K562 (cell line): ENCODE results near the gene PIK3C2A. TPM values are rescaled to one million over a fixed set of nuclear protein-coding genes. Genes with fewer than 3 reads are reported as not detected.

Experiments used
- ATF1 ChIP-seq, 2 experiments: fragments of 450-650 bp in 1 of 2; IDR thresholded peaks; 2 replicates each; pipeline ENCODE4 v1.6.1; 2016; ENCODE audit warnings: missing compliant biosample characterization in 1 of 2, missing genetic modification characterization in 1 of 2
- BCOR ChIP-seq: fragments of 450-650 bp; IDR thresholded peaks from 2 replicates; pipeline ENCODE4 v1.6.1; 2016
- CTBP1 ChIP-seq: fragments of 450-650 bp; IDR thresholded peaks from 2 replicates; pipeline ENCODE4 v1.6.1; 2016; ENCODE audit warnings: borderline replicate concordance
- ESRRA ChIP-seq: fragments of 450-650 bp; IDR thresholded peaks from 2 replicates; pipeline ENCODE4 v1.6.1; 2014; ENCODE audit warnings: low read depth, mild to moderate bottlenecking, moderate library complexity, borderline replicate concordance
- KDM5B ChIP-seq: fragments of 200-600 bp; sonication (generic); IDR thresholded peaks from 2 replicates; pipeline ENCODE4 v1.6.1; 2012; ENCODE audit warnings: low read depth, mild to moderate bottlenecking, moderate library complexity, low read length, control low read depth, inconsistent platforms; ENCODE audit not compliant: insufficient replicate concordance
- MEF2D ChIP-seq: conservative IDR thresholded peaks from 2 replicates; pipeline ENCODE4 v1.6.1; 2016; ENCODE audit warnings: low read depth, missing genetic modification characterization, missing compliant biosample characterization
- NFRKB ChIP-seq: fragments of 450-650 bp; IDR thresholded peaks from 2 replicates; pipeline ENCODE4 v1.6.1; 2016; ENCODE audit warnings: low read depth
- RCOR1 ChIP-seq, 2 experiments: IDR thresholded peaks; 2 replicates each; pipeline ENCODE4 v1.6.1; 2012; ENCODE audit warnings: low read depth in 2 of 2, low read length in 2 of 2, borderline replicate concordance in 1 of 2, improper control_type of control experiment in 1 of 2
- SETDB1 ChIP-seq: IDR thresholded peaks from one replicate; pipeline ENCODE4 v1.6.1; 2012; ENCODE audit warnings: low read length, control low read depth, inconsistent platforms
- polyA plus RNA-seq, 8 experiments: library from polyadenylated mRNA; depleted of rRNA in 4 of 8; stranded (reverse) in 5 of 8; unstranded in 3 of 8; fragments of >200 nt; fragmentation: Nextera tagmentation in 2 of 8; fragmentation: Illumina TruSeq in 1 of 8; extraction: Ambion mirVana in 2 of 8; extraction: Trizol in 1 of 8; gene quantifications; 2 replicates each; pipeline versions ENCODE4 v1.2.1 to v1.2.3, GENCODE V29; 2011 to 2014; ENCODE audit warnings: inconsistent platforms in 1 of 8, missing spikeins in 1 of 8
- total RNA-seq, 7 experiments: library from RNA; depleted of rRNA in 6 of 7; stranded (reverse); fragments of >200 nt in 6 of 7; fragmentation: Illumina TruSeq in 2 of 7; extraction: Trizol in 2 of 7; gene quantifications; 2 replicates each; pipeline versions ENCODE4 v1.2.1 to v1.2.3, GENCODE V29; 2011 to 2021; ENCODE audit warnings: low replicate concordance in 1 of 7
- TF ChIP-seq, protein P1 (sequence below): fragments of 450-650 bp; IDR thresholded peaks from 2 replicates; pipeline ENCODE4 v1.6.1; 2018; ENCODE audit not compliant: partially characterized antibody
- TF ChIP-seq, protein P2 (sequence below): fragments of 450-650 bp; formaldehyde crosslinking; conservative IDR thresholded peaks from 2 replicates; pipeline ENCODE4 v1.4.0; 2022; ENCODE audit warnings: mild to moderate bottlenecking, missing genetic modification characterization
- TF ChIP-seq, protein P3 (sequence below): fragments of 450-650 bp; IDR thresholded peaks from 2 replicates; pipeline ENCODE4 v1.6.1; 2016; ENCODE audit warnings: mild to moderate bottlenecking, moderate library complexity

The PIK3C2A gene
- total and polyA plus RNA-seq, 9 of the 15 experiments (the other 6 are each of a cell fraction or from before 2014, with no cell fraction given): 3.1 to 25.2 (median 15.6) TPM

DNA sequence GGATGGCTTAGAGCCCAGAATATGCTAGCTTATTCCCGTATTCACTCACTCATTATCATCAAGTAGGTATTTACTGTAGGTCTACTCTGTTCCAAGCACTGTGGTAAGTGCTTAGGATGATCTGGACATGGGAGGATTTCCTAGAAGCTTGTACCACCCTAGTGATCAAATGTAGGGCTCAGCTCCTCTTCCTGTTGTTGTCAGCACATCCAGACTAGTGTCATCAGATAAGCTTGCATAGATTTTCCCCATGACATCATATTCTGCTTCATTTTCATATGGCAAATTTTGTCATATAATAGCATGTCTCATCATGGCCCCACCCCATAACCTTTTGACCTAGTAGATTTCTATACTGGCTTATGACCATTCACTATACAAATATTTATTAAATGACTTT, 49.4 kb upstream of the PIK3C2A start (continued):
- TF ChIP-seq, protein P1, sequence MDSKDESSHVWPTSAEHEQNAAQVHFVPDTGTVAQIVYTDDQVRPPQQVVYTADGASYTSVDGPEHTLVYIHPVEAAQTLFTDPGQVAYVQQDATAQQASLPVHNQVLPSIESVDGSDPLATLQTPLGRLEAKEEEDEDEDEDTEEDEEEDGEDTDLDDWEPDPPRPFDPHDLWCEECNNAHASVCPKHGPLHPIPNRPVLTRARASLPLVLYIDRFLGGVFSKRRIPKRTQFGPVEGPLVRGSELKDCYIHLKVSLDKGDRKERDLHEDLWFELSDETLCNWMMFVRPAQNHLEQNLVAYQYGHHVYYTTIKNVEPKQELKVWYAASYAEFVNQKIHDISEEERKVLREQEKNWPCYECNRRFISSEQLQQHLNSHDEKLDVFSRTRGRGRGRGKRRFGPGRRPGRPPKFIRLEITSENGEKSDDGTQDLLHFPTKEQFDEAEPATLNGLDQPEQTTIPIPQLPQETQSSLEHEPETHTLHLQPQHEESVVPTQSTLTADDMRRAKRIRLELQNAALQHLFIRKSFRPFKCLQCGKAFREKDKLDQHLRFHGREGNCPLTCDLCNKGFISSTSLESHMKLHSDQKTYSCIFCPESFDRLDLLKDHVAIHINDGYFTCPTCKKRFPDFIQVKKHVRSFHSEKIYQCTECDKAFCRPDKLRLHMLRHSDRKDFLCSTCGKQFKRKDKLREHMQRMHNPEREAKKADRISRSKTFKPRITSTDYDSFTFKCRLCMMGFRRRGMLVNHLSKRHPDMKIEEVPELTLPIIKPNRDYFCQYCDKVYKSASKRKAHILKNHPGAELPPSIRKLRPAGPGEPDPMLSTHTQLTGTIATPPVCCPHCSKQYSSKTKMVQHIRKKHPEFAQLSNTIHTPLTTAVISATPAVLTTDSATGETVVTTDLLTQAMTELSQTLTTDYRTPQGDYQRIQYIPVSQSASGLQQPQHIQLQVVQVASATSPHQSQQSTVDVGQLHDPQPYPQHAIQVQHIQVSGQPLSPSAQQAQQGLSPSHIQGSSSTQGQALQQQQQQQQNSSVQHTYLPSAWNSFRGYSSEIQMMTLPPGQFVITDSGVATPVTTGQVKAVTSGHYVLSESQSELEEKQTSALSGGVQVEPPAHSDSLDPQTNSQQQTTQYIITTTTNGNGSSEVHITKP: no peak
- TF ChIP-seq CTBP1 (0 out of 2 replicates have a peak, but pooled peaks have one; percentile 11), KDM5B (no peak), SETDB1 (no peak), BCOR (no peak), MEF2D (no peak), RCOR1 (IDR thresholded peaks at IDR 0.05; ENCODE audit: borderline replicate concordance in 1 of 2, low read depth in 2 of 2, low read length in 2 of 2) (0 out of 4 replicates have a peak, but pooled peaks of 1 of the 2 experiments have one; percentile 5), ATF1 (CRISPR knock-in tag; IDR thresholded peaks at IDR 0.05) (no peak), ATF1 (tag; IDR thresholded peaks at IDR 0.05) (peak; percentile 73), NFRKB (no peak), ESRRA (no peak; the same call in 1 of the 2 replicates)
- TF ChIP-seq, protein P2, sequence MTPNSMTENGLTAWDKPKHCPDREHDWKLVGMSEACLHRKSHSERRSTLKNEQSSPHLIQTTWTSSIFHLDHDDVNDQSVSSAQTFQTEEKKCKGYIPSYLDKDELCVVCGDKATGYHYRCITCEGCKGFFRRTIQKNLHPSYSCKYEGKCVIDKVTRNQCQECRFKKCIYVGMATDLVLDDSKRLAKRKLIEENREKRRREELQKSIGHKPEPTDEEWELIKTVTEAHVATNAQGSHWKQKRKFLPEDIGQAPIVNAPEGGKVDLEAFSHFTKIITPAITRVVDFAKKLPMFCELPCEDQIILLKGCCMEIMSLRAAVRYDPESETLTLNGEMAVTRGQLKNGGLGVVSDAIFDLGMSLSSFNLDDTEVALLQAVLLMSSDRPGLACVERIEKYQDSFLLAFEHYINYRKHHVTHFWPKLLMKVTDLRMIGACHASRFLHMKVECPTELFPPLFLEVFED (CRISPR knock-in tag): no peak
- TF ChIP-seq, protein P3, sequence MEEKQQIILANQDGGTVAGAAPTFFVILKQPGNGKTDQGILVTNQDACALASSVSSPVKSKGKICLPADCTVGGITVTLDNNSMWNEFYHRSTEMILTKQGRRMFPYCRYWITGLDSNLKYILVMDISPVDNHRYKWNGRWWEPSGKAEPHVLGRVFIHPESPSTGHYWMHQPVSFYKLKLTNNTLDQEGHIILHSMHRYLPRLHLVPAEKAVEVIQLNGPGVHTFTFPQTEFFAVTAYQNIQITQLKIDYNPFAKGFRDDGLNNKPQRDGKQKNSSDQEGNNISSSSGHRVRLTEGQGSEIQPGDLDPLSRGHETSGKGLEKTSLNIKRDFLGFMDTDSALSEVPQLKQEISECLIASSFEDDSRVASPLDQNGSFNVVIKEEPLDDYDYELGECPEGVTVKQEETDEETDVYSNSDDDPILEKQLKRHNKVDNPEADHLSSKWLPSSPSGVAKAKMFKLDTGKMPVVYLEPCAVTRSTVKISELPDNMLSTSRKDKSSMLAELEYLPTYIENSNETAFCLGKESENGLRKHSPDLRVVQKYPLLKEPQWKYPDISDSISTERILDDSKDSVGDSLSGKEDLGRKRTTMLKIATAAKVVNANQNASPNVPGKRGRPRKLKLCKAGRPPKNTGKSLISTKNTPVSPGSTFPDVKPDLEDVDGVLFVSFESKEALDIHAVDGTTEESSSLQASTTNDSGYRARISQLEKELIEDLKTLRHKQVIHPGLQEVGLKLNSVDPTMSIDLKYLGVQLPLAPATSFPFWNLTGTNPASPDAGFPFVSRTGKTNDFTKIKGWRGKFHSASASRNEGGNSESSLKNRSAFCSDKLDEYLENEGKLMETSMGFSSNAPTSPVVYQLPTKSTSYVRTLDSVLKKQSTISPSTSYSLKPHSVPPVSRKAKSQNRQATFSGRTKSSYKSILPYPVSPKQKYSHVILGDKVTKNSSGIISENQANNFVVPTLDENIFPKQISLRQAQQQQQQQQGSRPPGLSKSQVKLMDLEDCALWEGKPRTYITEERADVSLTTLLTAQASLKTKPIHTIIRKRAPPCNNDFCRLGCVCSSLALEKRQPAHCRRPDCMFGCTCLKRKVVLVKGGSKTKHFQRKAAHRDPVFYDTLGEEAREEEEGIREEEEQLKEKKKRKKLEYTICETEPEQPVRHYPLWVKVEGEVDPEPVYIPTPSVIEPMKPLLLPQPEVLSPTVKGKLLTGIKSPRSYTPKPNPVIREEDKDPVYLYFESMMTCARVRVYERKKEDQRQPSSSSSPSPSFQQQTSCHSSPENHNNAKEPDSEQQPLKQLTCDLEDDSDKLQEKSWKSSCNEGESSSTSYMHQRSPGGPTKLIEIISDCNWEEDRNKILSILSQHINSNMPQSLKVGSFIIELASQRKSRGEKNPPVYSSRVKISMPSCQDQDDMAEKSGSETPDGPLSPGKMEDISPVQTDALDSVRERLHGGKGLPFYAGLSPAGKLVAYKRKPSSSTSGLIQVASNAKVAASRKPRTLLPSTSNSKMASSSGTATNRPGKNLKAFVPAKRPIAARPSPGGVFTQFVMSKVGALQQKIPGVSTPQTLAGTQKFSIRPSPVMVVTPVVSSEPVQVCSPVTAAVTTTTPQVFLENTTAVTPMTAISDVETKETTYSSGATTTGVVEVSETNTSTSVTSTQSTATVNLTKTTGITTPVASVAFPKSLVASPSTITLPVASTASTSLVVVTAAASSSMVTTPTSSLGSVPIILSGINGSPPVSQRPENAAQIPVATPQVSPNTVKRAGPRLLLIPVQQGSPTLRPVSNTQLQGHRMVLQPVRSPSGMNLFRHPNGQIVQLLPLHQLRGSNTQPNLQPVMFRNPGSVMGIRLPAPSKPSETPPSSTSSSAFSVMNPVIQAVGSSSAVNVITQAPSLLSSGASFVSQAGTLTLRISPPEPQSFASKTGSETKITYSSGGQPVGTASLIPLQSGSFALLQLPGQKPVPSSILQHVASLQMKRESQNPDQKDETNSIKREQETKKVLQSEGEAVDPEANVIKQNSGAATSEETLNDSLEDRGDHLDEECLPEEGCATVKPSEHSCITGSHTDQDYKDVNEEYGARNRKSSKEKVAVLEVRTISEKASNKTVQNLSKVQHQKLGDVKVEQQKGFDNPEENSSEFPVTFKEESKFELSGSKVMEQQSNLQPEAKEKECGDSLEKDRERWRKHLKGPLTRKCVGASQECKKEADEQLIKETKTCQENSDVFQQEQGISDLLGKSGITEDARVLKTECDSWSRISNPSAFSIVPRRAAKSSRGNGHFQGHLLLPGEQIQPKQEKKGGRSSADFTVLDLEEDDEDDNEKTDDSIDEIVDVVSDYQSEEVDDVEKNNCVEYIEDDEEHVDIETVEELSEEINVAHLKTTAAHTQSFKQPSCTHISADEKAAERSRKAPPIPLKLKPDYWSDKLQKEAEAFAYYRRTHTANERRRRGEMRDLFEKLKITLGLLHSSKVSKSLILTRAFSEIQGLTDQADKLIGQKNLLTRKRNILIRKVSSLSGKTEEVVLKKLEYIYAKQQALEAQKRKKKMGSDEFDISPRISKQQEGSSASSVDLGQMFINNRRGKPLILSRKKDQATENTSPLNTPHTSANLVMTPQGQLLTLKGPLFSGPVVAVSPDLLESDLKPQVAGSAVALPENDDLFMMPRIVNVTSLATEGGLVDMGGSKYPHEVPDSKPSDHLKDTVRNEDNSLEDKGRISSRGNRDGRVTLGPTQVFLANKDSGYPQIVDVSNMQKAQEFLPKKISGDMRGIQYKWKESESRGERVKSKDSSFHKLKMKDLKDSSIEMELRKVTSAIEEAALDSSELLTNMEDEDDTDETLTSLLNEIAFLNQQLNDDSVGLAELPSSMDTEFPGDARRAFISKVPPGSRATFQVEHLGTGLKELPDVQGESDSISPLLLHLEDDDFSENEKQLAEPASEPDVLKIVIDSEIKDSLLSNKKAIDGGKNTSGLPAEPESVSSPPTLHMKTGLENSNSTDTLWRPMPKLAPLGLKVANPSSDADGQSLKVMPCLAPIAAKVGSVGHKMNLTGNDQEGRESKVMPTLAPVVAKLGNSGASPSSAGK: no peak
